MM.1S (cell line): Measurements from ENCODE around the gene F7.

Source experiments
- DNase-seq: peaks from one replicate; pipeline ENCODE4 v3.0.0-alpha.2; 2015
- H2AFZ ChIP-seq: fragments of 300-600 bp; sonication (generic); 2 replicates; pipeline ENCODE4 v1.6.0; 2016; ENCODE audit warnings: antibody characterized with exemption, low read length
- H3F3A ChIP-seq: fragments of 300-600 bp; sonication (generic); 2 replicates; pipeline ENCODE4 v1.6.1; 2016; ENCODE audit warnings: mild to moderate bottlenecking, antibody characterized with exemption, low read length, moderate library complexity, mixed read lengths; ENCODE audit not compliant: insufficient read depth
- H3K27ac ChIP-seq: fragments of 300-600 bp; sonication (generic); 2 replicates; pipeline ENCODE4 v1.5.1; 2016; ENCODE audit warnings: mild to moderate bottlenecking, low read length
- H3K27me3 ChIP-seq: fragments of 300-600 bp; sonication (generic); replicated peaks from 2 replicates; pipeline ENCODE4 v1.6.0; 2016; ENCODE audit warnings: low read length; ENCODE audit not compliant: insufficient read depth
- H3K36me3 ChIP-seq: fragments of 300-600 bp; sonication (generic); replicated peaks from 2 replicates; pipeline ENCODE4 v1.6.1; 2016; ENCODE audit warnings: mild to moderate bottlenecking, low read length, mixed read lengths; ENCODE audit not compliant: insufficient read depth
- H3K4me1 ChIP-seq: fragments of 300-600 bp; sonication (generic); 2 replicates; pipeline ENCODE4 v1.6.1; 2016; ENCODE audit warnings: low read length, mixed read lengths
- H3K4me2 ChIP-seq: fragments of 300-600 bp; sonication (generic); 2 replicates; pipeline ENCODE4 v1.6.0; 2016; ENCODE audit warnings: low read depth, low read length
- H3K4me3 ChIP-seq: fragments of 300-600 bp; sonication (generic); 2 replicates; pipeline ENCODE4 v1.5.1; 2016; ENCODE audit warnings: low read length, mixed read lengths
- H3K79me2 ChIP-seq: fragments of 300-600 bp; sonication (generic); 2 replicates; pipeline ENCODE4 v1.6.1; 2016; ENCODE audit warnings: mixed run types, low read length, mixed read lengths
- H3K9ac ChIP-seq: fragments of 300-600 bp; sonication (generic); 2 replicates; pipeline ENCODE4 v1.6.1; 2016; ENCODE audit warnings: low read length, mixed read lengths
- H3K9me2 ChIP-seq: fragments of 300-600 bp; sonication (generic); replicated peaks from 2 replicates; pipeline ENCODE4 v1.6.1; 2016; ENCODE audit warnings: mild to moderate bottlenecking, low read length, mixed read lengths; ENCODE audit not compliant: insufficient read depth
- H3K9me3 ChIP-seq: fragments of 300-600 bp; sonication (generic); replicated peaks from 2 replicates; pipeline ENCODE4 v1.6.1; 2016; ENCODE audit warnings: mild to moderate bottlenecking, low read length, mixed read lengths; ENCODE audit not compliant: insufficient read depth
- H4K20me1 ChIP-seq: fragments of 300-600 bp; sonication (generic); 2 replicates; pipeline ENCODE4 v1.6.1; 2016; ENCODE audit warnings: mild to moderate bottlenecking, low read length, moderate library complexity, mixed read lengths; ENCODE audit not compliant: insufficient read depth
- EZH2 ChIP-seq: fragments of 300-600 bp; sonication (generic); optimal IDR thresholded peaks from 2 replicates; pipeline ENCODE3; 2017; ENCODE audit warnings: low read depth, mild to moderate bottlenecking, antibody characterized with exemption, low read length, mixed read lengths
- EZH2phosphoT487 ChIP-seq: fragments of 300-600 bp; sonication (generic); IDR thresholded peaks from 2 replicates; pipeline ENCODE4 v1.6.1; 2018; ENCODE audit warnings: antibody characterized with exemption, low read length
- TF ChIP-seq, protein P1 (sequence below): fragments of 300-600 bp; sonication (generic); IDR thresholded peaks from 2 replicates; pipeline ENCODE4 v1.5.1; 2016; ENCODE audit warnings: antibody characterized with exemption, low read length, mixed read lengths

F7 gene

GRCh38 chr13:113065406-113066141 is 40.0 kb upstream of the F7 start:
- Histone ChIP-seq H3K4me2 (no peak overlapping the region), H4K20me1 (no peaks in the 10 kb centered on the region), H3K9me2 (no peaks in the 10 kb centered on the region), H3F3A (no peaks in the 10 kb centered on the region), H2AFZ (no peak overlapping the region), H3K27me3 (peaks cover 65% of the 10 kb centered on the region), H3K4me1 (no peaks in the 10 kb centered on the region), H3K9ac (no peak overlapping the region), H3K79me2 (no peaks in the 10 kb centered on the region), H3K36me3 (no peaks in the 10 kb centered on the region), H3K9me3 (no peaks in the 10 kb centered on the region), H3K4me3 (no peak overlapping the region), H3K27ac (no peak overlapping the region)
- DNase-seq = no peak
- TF ChIP-seq EZH2phosphoT487 (no peak), EZH2 (no peak)
- TF ChIP-seq, protein P1, sequence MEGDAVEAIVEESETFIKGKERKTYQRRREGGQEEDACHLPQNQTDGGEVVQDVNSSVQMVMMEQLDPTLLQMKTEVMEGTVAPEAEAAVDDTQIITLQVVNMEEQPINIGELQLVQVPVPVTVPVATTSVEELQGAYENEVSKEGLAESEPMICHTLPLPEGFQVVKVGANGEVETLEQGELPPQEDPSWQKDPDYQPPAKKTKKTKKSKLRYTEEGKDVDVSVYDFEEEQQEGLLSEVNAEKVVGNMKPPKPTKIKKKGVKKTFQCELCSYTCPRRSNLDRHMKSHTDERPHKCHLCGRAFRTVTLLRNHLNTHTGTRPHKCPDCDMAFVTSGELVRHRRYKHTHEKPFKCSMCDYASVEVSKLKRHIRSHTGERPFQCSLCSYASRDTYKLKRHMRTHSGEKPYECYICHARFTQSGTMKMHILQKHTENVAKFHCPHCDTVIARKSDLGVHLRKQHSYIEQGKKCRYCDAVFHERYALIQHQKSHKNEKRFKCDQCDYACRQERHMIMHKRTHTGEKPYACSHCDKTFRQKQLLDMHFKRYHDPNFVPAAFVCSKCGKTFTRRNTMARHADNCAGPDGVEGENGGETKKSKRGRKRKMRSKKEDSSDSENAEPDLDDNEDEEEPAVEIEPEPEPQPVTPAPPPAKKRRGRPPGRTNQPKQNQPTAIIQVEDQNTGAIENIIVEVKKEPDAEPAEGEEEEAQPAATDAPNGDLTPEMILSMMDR = no peak

DNA sequence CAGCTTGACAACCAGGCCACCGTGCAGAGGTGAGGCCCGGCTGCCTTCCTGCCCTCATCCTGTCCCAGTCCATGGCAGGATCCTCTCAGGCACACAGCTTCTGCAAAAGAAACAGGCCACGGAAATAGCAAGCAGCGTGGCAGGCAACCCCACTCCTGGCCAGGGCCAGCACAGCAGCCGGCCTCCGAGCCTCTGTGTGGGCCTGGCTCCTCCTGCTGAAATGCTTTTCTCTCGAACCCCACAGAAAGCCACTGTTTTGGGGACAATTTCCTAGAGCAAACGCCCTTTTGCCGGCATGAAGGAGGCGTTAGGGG is 39.5 kb upstream of the F7 start:
- no peaks in the 10 kb centered on the region for H3K9me3 ChIP-seq
- H3K79me2 ChIP-seq = no peaks in the 10 kb centered on the region
- no peaks in the 10 kb centered on the region for H3K4me1 ChIP-seq
- no peak overlapping the region for H3K9ac ChIP-seq
- no peak overlapping the region for H3K27ac ChIP-seq
- no peaks in the 10 kb centered on the region for H3K9me2 ChIP-seq
- no peak for DNase-seq
- no peak for TF ChIP-seq EZH2phosphoT487
- TF ChIP-seq, protein P1 = no peak
- no peak for TF ChIP-seq EZH2
- no peaks in the 10 kb centered on the region for H4K20me1 ChIP-seq
- peaks cover 66% of the 10 kb centered on the region for H3K27me3 ChIP-seq
- H2AFZ ChIP-seq = no peak overlapping the region
- H3K36me3 ChIP-seq = no peaks in the 10 kb centered on the region
- H3K4me3 ChIP-seq = no peak overlapping the region
- no peaks in the 10 kb centered on the region for H3F3A ChIP-seq
- H3K4me2 ChIP-seq = no peak overlapping the region

GRCh38 chr13:113066746-113067145 is 38.8 kb upstream of the F7 start:
- Histone ChIP-seq H3K9ac (no peak overlapping the region), H3K9me2 (no peaks in the 10 kb centered on the region), H3K27ac (no peak overlapping the region), H4K20me1 (no peaks in the 10 kb centered on the region), H3K4me3 (no peak overlapping the region), H3K27me3 (peaks cover 70% of the 10 kb centered on the region), H3K79me2 (no peaks in the 10 kb centered on the region), H2AFZ (no peak overlapping the region), H3K36me3 (no peaks in the 10 kb centered on the region), H3F3A (no peaks in the 10 kb centered on the region), H3K9me3 (no peaks in the 10 kb centered on the region), H3K4me1 (no peaks in the 10 kb centered on the region), H3K4me2 (no peak overlapping the region)
- TF ChIP-seq, protein P1 = no peak
- TF ChIP-seq EZH2 (no peak), EZH2phosphoT487 (no peak)
- DNase-seq = no peak
